K562 (cell line): ENCODE measurements around the gene PLXNA2. TPM values are rescaled to one million over a fixed set of nuclear protein-coding genes. Genes with fewer than 3 reads are reported as not detected.

Source experiments
- CBFA2T2 ChIP-seq: fragments of 450-650 bp; conservative IDR thresholded peaks from 2 replicates; pipeline ENCODE4 v1.6.1; 2017; ENCODE audit warnings: mild to moderate bottlenecking
- CHCHD3 ChIP-seq: fragments of 250-450 bp; sonication (Bioruptor Pico); IDR thresholded peaks from 2 replicates; pipeline ENCODE4 v2.1.2; 2022; ENCODE audit warnings: mild to moderate bottlenecking
- GTF2F1 ChIP-seq: IDR thresholded peaks from 2 replicates; pipeline ENCODE4 v1.6.1; 2011; ENCODE audit warnings: low read depth, low read length, improper control_type of control experiment
- HMG20A ChIP-seq: fragments of 450-650 bp; formaldehyde crosslinking; conservative IDR thresholded peaks from 2 replicates; pipeline ENCODE4 v1.4.0; 2020; ENCODE audit warnings: mild to moderate bottlenecking, mixed read lengths
- NR2C2 ChIP-seq, 2 experiments: fragments of 200-800 bp in 1 of 2; sonication (Bioruptor generic) in 1 of 2; sonication (generic) in 1 of 2; formaldehyde crosslinking in 1 of 2; IDR thresholded peaks; 2 replicates each; pipeline versions ENCODE4 v1.6.1 to v1.8.0; 2016 to 2022; ENCODE audit warnings: mild to moderate bottlenecking in 1 of 2, missing compliant biosample characterization in 1 of 2, missing genetic modification characterization in 1 of 2, missing genetic modification reagents in 1 of 2
- PTBP1 ChIP-seq: fragments of 200-400 bp; formaldehyde crosslinking; IDR thresholded peaks from 2 replicates; pipeline ENCODE4 v1.6.1; 2017; ENCODE audit warnings: low read depth, low read length
- RHOXF2B ChIP-seq: fragments of 250-450 bp; sonication (Bioruptor Pico); conservative IDR thresholded peaks from 2 replicates; pipeline ENCODE4 v1.5.1; 2021
- SRSF1 ChIP-seq: fragments of 200-400 bp; formaldehyde crosslinking; IDR thresholded peaks from 2 replicates; pipeline ENCODE4 v1.6.1; 2017; ENCODE audit warnings: mild to moderate bottlenecking, low read depth, low read length, moderate library complexity
- TAL1 ChIP-seq: fragments of 450-650 bp; IDR thresholded peaks from 2 replicates; pipeline ENCODE4 v1.6.1; 2016; ENCODE audit warnings: mild to moderate bottlenecking
- XRCC4 ChIP-seq: IDR thresholded peaks from one replicate; pipeline ENCODE4 v1.6.1; 2011; ENCODE audit not compliant: insufficient read depth, insufficient read length; ENCODE audit errors: extremely low read depth
- ZNF197 ChIP-seq: fragments of 200-800 bp; sonication (Bioruptor generic); IDR thresholded peaks from 2 replicates; pipeline ENCODE4 v1.6.1; 2016; ENCODE audit warnings: low read depth, missing genetic modification characterization, missing compliant biosample characterization
- ZNF217 ChIP-seq: sonication (generic); formaldehyde crosslinking; IDR thresholded peaks from 2 replicates; pipeline ENCODE4 v1.8.0; 2022; ENCODE audit warnings: mild to moderate bottlenecking, missing genetic modification reagents
- ZNF583 ChIP-seq: fragments of 250-450 bp; sonication (Bioruptor Pico); IDR thresholded peaks from 2 replicates; pipeline ENCODE4 v1.4.0; 2020
- ZNF639 ChIP-seq, 2 experiments: fragments of 200-800 bp in 1 of 2; sonication (Bioruptor generic) in 1 of 2; sonication (generic) in 1 of 2; formaldehyde crosslinking in 1 of 2; IDR thresholded peaks in 1 of 2; conservative IDR thresholded peaks in 1 of 2; 2 replicates each; pipeline versions ENCODE4 v1.5.0 to v1.6.1; 2016 to 2020; ENCODE audit warnings: missing compliant biosample characterization in 1 of 2, missing genetic modification characterization in 1 of 2, missing genetic modification reagents in 1 of 2
- ZNF79 ChIP-seq: fragments of 250-450 bp; sonication (Bioruptor Pico); IDR thresholded peaks from 2 replicates; pipeline ENCODE4 v1.4.0; 2020; ENCODE audit warnings: low read depth, mild to moderate bottlenecking, moderate library complexity
- polyA plus RNA-seq, 8 experiments: library from polyadenylated mRNA; depleted of rRNA in 4 of 8; stranded (reverse) in 5 of 8; unstranded in 3 of 8; fragments of >200 nt; fragmentation: Nextera tagmentation in 2 of 8; fragmentation: Illumina TruSeq in 1 of 8; extraction: Ambion mirVana in 2 of 8; extraction: Trizol in 1 of 8; gene quantifications; 2 replicates each; pipeline versions ENCODE4 v1.2.1 to v1.2.3, GENCODE V29; 2011 to 2014; ENCODE audit warnings: inconsistent platforms in 1 of 8, missing spikeins in 1 of 8
- total RNA-seq, 7 experiments: library from RNA; depleted of rRNA in 6 of 7; stranded (reverse); fragments of >200 nt in 6 of 7; fragmentation: Illumina TruSeq in 2 of 7; extraction: Trizol in 2 of 7; gene quantifications; 2 replicates each; pipeline versions ENCODE4 v1.2.1 to v1.2.3, GENCODE V29; 2011 to 2021; ENCODE audit warnings: low replicate concordance in 1 of 7
- TF ChIP-seq, protein P1 (sequence below): fragments of 250-450 bp; sonication (Bioruptor Pico); IDR thresholded peaks from 2 replicates; pipeline ENCODE4 v1.8.0; 2021; ENCODE audit warnings: borderline replicate concordance, mild to moderate bottlenecking, moderate library complexity; ENCODE audit not compliant: poor library complexity, severe bottlenecking

PLXNA2 gene
- total and polyA plus RNA-seq, 9 of the 15 experiments (the other 6 are each of a cell fraction or from before 2014, with no cell fraction given), result 0.01 to 1.3 (median 0.32) TPM

GRCh38 chr1:208225954-208226937 is 17.9 kb downstream of the PLXNA2 start (continued):
- peak in 1 of 2 experiments; percentile 51; a peak in 1 of 4 replicates for TF ChIP-seq ZNF639 (CRISPR knock-in tag; conservative IDR thresholded peaks at IDR 0.05 in 1 of 2, IDR thresholded peaks at IDR 0.05 in 1 of 2)
- TF ChIP-seq GTF2F1, result no peak
- TF ChIP-seq ZNF197, result peak; percentile 49; the same call in 1 of the 2 replicates
- TF ChIP-seq RHOXF2B, result no peak
- TF ChIP-seq HMG20A (CRISPR knock-in tag), result no peak
- peak; percentile 32; the same call in 1 of the 2 replicates for TF ChIP-seq TAL1
- no peak for TF ChIP-seq ZNF217
- no peak for TF ChIP-seq SRSF1
- no peak for TF ChIP-seq XRCC4
- no peak for TF ChIP-seq CHCHD3
- TF ChIP-seq, protein P1, sequence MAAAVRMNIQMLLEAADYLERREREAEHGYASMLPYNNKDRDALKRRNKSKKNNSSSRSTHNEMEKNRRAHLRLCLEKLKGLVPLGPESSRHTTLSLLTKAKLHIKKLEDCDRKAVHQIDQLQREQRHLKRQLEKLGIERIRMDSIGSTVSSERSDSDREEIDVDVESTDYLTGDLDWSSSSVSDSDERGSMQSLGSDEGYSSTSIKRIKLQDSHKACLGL (CRISPR knock-in tag), result no peak
- no peak for TF ChIP-seq NR2C2 (CRISPR knock-in tag; IDR thresholded peaks at IDR 0.05)
- TF ChIP-seq NR2C2 (tag; IDR thresholded peaks at IDR 0.05), result peak; percentile 82
- no peak for TF ChIP-seq ZNF79
- no peak for TF ChIP-seq PTBP1
- peak; percentile 47 for TF ChIP-seq CBFA2T2
- peak; percentile 80 for TF ChIP-seq ZNF583 (CRISPR knock-in tag)
